Endodermal cell (in vitro differentiated cells): ENCODE results near the gene CEP112. TPM values are rescaled to one million over a fixed set of nuclear protein-coding genes. Genes with fewer than 3 reads are reported as not detected.
"Not testable (repeated sequence)": the region's sequence is repeated elsewhere in the genome, so short reads cannot be mapped to it uniquely, and the experiment has no call there.

ENCODE experiments used
- DNase-seq: peaks from one replicate; pipeline ENCODE4 v3.0.0-alpha.2; 2017
- H3K27ac ChIP-seq: 2 replicates; pipeline ENCODE4 v1.5.1; 2013; ENCODE audit warnings: mild to moderate bottlenecking, low read depth, low read length, moderate library complexity
- H3K27me3 ChIP-seq: 2 replicates; pipeline ENCODE4 v1.6.1; 2013; ENCODE audit warnings: mild to moderate bottlenecking, low read length, moderate library complexity; ENCODE audit not compliant: insufficient read depth, control insufficient read depth, poor library complexity, severe bottlenecking
- H3K36me3 ChIP-seq: 2 replicates; pipeline ENCODE4 v1.7.0; 2013; ENCODE audit warnings: mild to moderate bottlenecking, low read length, moderate library complexity; ENCODE audit not compliant: control insufficient read depth, insufficient read depth
- H3K4me1 ChIP-seq: one replicate; pipeline ENCODE4 v1.7.0; 2013; ENCODE audit warnings: low read length; ENCODE audit not compliant: control insufficient read depth, insufficient read depth
- H3K4me3 ChIP-seq: 2 replicates; pipeline ENCODE4 v1.5.1; 2013; ENCODE audit warnings: mild to moderate bottlenecking, low read length, moderate library complexity
- H3K9ac ChIP-seq: 2 replicates; pipeline ENCODE4 v1.6.1; 2013; ENCODE audit warnings: mild to moderate bottlenecking, low read length, moderate library complexity; ENCODE audit not compliant: poor library complexity, severe bottlenecking; ENCODE audit errors: extremely low read depth
- H3K9me3 ChIP-seq: 2 replicates; pipeline ENCODE4 v1.6.1; 2013; ENCODE audit warnings: mild to moderate bottlenecking, low read length, moderate library complexity; ENCODE audit not compliant: control insufficient read depth
- H3K27ac Mint-ChIP-seq: 2 replicates; pipeline ENCODE4 v1.8.0; 2020; ENCODE audit warnings: mixed read lengths
- H3K27me3 Mint-ChIP-seq: 2 replicates; pipeline ENCODE4 v1.8.0; 2021; ENCODE audit warnings: mild to moderate bottlenecking, mixed read lengths; ENCODE audit not compliant: insufficient read depth
- H3K36me3 Mint-ChIP-seq: 2 replicates; pipeline ENCODE4 v1.8.0; 2020; ENCODE audit warnings: low read depth, mixed read lengths
- H3K4me1 Mint-ChIP-seq: 2 replicates; pipeline ENCODE4 v1.8.0; 2020; ENCODE audit warnings: mixed read lengths
- H3K4me3 Mint-ChIP-seq: 2 replicates; pipeline ENCODE4 v1.8.0; 2020; ENCODE audit warnings: mild to moderate bottlenecking, moderate library complexity, mixed read lengths
- H3K9me3 Mint-ChIP-seq: 2 replicates; pipeline ENCODE4 v1.8.0; 2020; ENCODE audit warnings: mild to moderate bottlenecking, mixed read lengths
- WGBS, 2 experiments: methylation state at CpG; one replicate each; pipeline versions ENCODE4 v1.1.5 to v1.1.7; 2013; ENCODE audit warnings: missing lambda C conversion rate in 2 of 2, mixed read lengths in 1 of 2; ENCODE audit not compliant: insufficient coverage in 1 of 2, insufficient read length in 1 of 2; 5-methylcytosine and 5-hydroxymethylcytosine counted together
- total RNA-seq, 2 donors: library from RNA; stranded (reverse); fragmentation: NEBNext Ultra II Directional in 1 of 2; extraction: Animal tissue kit (Norgen Biotek cat#: 25700) in 1 of 2; gene quantifications; 2 replicates in 1 of 2; 3 replicates in 1 of 2; pipeline ENCODE4 v1.2.1, GENCODE V29; 2021
- TF ChIP-seq, protein P1 (sequence below): fragments of 200-600 bp; sonication (generic); conservative IDR thresholded peaks from 2 replicates; pipeline ENCODE4 v1.5.0; 2021; ENCODE audit warnings: antibody characterized with exemption, mild to moderate bottlenecking

Gene CEP112
- total RNA-seq, 2 donors from 2014 or later, result 15.2 to 21.4 TPM

DNA sequence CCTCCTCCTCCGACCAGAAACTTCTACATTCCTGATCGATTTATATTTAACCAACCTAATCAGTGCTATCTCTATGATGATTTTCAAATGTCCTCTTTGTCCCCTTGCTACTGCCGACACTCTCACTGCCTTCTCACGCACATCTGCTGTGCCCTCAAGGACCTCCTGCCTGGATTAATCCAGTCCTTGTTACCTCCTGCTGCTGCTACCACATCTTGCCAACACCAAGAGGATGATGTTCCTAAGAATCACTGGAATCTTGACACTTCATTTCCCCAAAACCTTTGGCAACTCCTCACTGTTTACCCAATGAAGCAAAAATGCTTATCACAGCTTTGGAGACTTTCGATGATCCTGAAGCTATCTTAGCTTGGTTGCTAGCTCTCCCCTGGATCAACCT lies 343.2 kb downstream of the CEP112 start:
- Histone ChIP-seq H3K9ac (no peak overlapping the region), H3K4me1 (no peaks in the 10 kb centered on the region), H3K27ac (no peak overlapping the region), H3K9me3 (no peaks in the 10 kb centered on the region), H3K4me3 (no peak overlapping the region), H3K36me3 (no peaks in the 10 kb centered on the region), H3K27me3 (no peaks in the 10 kb centered on the region)
- peaks cover 4% of the 10 kb centered on the region for H3K36me3 Mint-ChIP-seq
- H3K27ac Mint-ChIP-seq, result no peak overlapping the region
- TF ChIP-seq, protein P1, sequence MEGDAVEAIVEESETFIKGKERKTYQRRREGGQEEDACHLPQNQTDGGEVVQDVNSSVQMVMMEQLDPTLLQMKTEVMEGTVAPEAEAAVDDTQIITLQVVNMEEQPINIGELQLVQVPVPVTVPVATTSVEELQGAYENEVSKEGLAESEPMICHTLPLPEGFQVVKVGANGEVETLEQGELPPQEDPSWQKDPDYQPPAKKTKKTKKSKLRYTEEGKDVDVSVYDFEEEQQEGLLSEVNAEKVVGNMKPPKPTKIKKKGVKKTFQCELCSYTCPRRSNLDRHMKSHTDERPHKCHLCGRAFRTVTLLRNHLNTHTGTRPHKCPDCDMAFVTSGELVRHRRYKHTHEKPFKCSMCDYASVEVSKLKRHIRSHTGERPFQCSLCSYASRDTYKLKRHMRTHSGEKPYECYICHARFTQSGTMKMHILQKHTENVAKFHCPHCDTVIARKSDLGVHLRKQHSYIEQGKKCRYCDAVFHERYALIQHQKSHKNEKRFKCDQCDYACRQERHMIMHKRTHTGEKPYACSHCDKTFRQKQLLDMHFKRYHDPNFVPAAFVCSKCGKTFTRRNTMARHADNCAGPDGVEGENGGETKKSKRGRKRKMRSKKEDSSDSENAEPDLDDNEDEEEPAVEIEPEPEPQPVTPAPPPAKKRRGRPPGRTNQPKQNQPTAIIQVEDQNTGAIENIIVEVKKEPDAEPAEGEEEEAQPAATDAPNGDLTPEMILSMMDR, result no peak
- H3K27me3 Mint-ChIP-seq, result no peaks in the 10 kb centered on the region
- peak; percentile 61 for DNase-seq
- H3K4me1 Mint-ChIP-seq, result peaks cover 5% of the 10 kb centered on the region
- 85 to 96% methylated on average over 4 to 5 of the region's 5 CpGs for WGBS, 2 experiments
- no peak overlapping the region for H3K4me3 Mint-ChIP-seq
- H3K9me3 Mint-ChIP-seq, result no peaks in the 10 kb centered on the region

DNA sequence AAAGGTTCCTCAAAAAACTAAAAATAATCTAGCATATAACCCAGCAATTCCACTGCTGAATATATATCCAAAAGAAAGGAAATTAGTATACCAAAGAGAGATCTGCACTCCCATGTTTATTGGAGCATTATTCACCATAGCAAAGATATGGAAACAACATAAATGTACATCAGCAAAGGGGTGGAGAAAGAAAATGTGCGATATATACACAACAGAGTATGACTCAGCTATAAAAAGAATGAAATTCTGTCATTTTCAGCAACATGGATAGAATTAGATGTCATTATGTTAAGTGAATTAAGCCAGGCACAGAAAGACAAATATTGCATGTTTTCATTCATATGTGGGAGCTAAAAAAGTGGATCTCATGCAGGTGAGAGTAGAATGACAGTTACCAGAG lies 350.8 kb downstream of the CEP112 start:
- H3K9me3 Mint-ChIP-seq, result peaks cover 39% of the 10 kb centered on the region
- H3K9me3 ChIP-seq, result peaks cover 11% of the 10 kb centered on the region
- no peaks in the 10 kb centered on the region for H3K36me3 ChIP-seq
- peaks cover 4% of the 10 kb centered on the region for H3K36me3 Mint-ChIP-seq
- H3K4me1 ChIP-seq, result no peaks in the 10 kb centered on the region
- H3K27ac Mint-ChIP-seq, result no peak overlapping the region
- H3K4me3 Mint-ChIP-seq, result no peak overlapping the region
- H3K4me1 Mint-ChIP-seq, result no peaks in the 10 kb centered on the region
- TF ChIP-seq, protein P1, result no peak
- DNase-seq, result no peak
- H3K27me3 ChIP-seq, result no peaks in the 10 kb centered on the region
- H3K4me3 ChIP-seq, result no peak overlapping the region
- H3K27me3 Mint-ChIP-seq, result no peaks in the 10 kb centered on the region
- H3K9ac ChIP-seq, result no peak overlapping the region
- H3K27ac ChIP-seq, result no peak overlapping the region
- WGBS, 2 experiments, result 100% methylated on average over 1 of the region's 1 CpG; no CpG with 5 or more reads in 1 of the 2 experiments

DNA sequence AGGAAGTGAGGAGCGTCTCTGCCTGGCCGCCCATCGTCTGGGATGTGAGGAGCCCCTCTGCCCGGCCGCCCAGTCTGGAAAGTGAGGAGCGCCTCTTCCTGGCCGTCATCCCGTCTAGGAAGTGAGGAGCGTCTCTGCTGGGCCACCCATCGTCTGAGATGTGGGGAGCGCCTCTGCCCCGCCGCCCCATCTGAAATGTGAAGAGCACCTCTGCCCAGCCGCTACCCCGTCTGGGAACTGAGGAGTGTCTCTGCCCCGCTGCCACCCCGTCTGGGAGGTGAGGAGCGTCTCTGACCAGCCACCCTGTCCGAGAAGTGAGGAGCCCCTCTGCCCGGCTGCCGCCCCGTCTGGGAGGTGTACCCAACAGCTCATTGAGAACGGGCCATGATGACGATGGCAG lies 354.7 kb downstream of the CEP112 start:
- H3K4me3 Mint-ChIP-seq, DNase-seq, H3K27ac Mint-ChIP-seq, H3K9ac ChIP-seq, H3K4me3 ChIP-seq, H3K36me3 ChIP-seq, H3K4me1 Mint-ChIP-seq, H3K4me1 ChIP-seq, H3K27ac ChIP-seq, H3K27me3 Mint-ChIP-seq, H3K27me3 ChIP-seq: not testable (repeated sequence)
- H3K9me3 ChIP-seq, result peaks cover 35% of the 10 kb centered on the region
- peaks cover 75% of the 10 kb centered on the region for H3K9me3 Mint-ChIP-seq
- H3K36me3 Mint-ChIP-seq, result peaks cover 20% of the 10 kb centered on the region
- WGBS, 2 experiments, result 82 to 93% methylated on average over 5 to 19 of the region's 24 CpGs

DNA sequence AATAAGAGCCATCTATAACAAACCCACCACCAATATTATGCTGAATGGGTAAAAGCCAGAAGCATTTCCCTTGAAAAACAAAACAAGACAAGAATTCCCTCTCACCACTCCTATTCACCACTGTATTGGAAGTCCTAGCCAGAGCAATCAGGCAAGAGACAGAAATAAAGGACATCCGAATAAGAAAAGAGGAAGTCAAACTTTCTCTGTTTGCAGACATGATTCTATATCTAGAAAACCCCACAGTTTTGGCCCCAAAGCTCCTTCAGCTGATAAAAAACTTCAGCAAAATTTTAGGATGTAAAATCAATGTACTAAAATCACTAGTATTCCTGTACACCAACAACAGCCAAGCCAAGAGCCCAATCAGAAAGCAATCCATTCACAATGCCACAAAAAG lies 358.7 kb downstream of the CEP112 start:
- peaks cover 10% of the 10 kb centered on the region for H3K4me1 Mint-ChIP-seq
- H3K36me3 Mint-ChIP-seq, result peaks cover 22% of the 10 kb centered on the region
- no peak overlapping the region for H3K9ac ChIP-seq
- no peaks in the 10 kb centered on the region for H3K27me3 ChIP-seq
- H3K27ac ChIP-seq, result no peak overlapping the region
- TF ChIP-seq, protein P1, result no peak
- no peak overlapping the region for H3K4me3 ChIP-seq
- WGBS, 2 experiments, result 91 to 100% methylated on average over 1 of the region's 1 CpG
- no peaks in the 10 kb centered on the region for H3K4me1 ChIP-seq
- no peaks in the 10 kb centered on the region for H3K36me3 ChIP-seq
- no peak overlapping the region for H3K27ac Mint-ChIP-seq
- peaks cover 35% of the 10 kb centered on the region for H3K9me3 ChIP-seq
- DNase-seq, result no peak
- H3K27me3 Mint-ChIP-seq, result no peaks in the 10 kb centered on the region
- no peak overlapping the region for H3K4me3 Mint-ChIP-seq
- H3K9me3 Mint-ChIP-seq, result peaks cover 64% of the 10 kb centered on the region
